Keratinocyte (primary cell): Measurements from ENCODE around the gene CCNY. TPM values are rescaled to one million over a fixed set of nuclear protein-coding genes. Genes with fewer than 3 reads are reported as not detected.

Experiments
- DNase-seq: peaks from one replicate; pipeline ENCODE4 v3.0.0-alpha.2; 2011; ENCODE audit warnings: low read depth, missing footprints, low spot score
- FAIRE-seq: peaks from 2 replicates; lab custom pipeline; 2011; peaks lifted over from hg19 to GRCh38; lab: Jason Lieb, UNC
- H2AFZ ChIP-seq: 2 replicates; pipeline ENCODE4 v1.6.0; 2012; ENCODE audit warnings: low read length, control low read depth, inconsistent platforms; ENCODE audit not compliant: control insufficient read depth
- H3K27ac ChIP-seq: 2 replicates; pipeline ENCODE4 v1.5.1; 2011; ENCODE audit warnings: low read length; ENCODE audit not compliant: control insufficient read depth, insufficient read depth
- H3K27me3 ChIP-seq: 3 replicates; pipeline ENCODE4 v1.6.0; 2011; ENCODE audit warnings: low read length; ENCODE audit not compliant: control insufficient read depth, insufficient read depth; ENCODE audit errors: extremely low read depth
- H3K36me3 ChIP-seq, 2 experiments: 2 replicates in 1 of 2; 3 replicates in 1 of 2; pipeline ENCODE4 v1.5.1; 2011; ENCODE audit warnings: low read length in 2 of 2, mild to moderate bottlenecking in 1 of 2; ENCODE audit not compliant: control insufficient read depth in 2 of 2, insufficient read depth in 2 of 2; ENCODE audit errors: extremely low read depth in 1 of 2
- H3K4me1 ChIP-seq: 3 replicates; pipeline ENCODE4 v1.5.1; 2011; ENCODE audit warnings: low read length; ENCODE audit not compliant: control insufficient read depth, insufficient read depth; ENCODE audit errors: extremely low read depth
- H3K4me2 ChIP-seq: 3 replicates; pipeline ENCODE4 v1.6.0; 2011; ENCODE audit warnings: low read depth, low read length; ENCODE audit not compliant: control insufficient read depth, insufficient read depth; ENCODE audit errors: extremely low read depth
- H3K4me3 ChIP-seq, 3 experiments: fragments of 200-600 bp in 1 of 3; sonication (generic) in 1 of 3; 2 replicates in 2 of 3; 3 replicates in 1 of 3; pipeline ENCODE4 v1.5.1; 2011 to 2016; ENCODE audit warnings: low read length in 3 of 3, mild to moderate bottlenecking in 3 of 3, control low read depth in 2 of 3, inconsistent platforms in 1 of 3, low read depth in 1 of 3, mixed read lengths in 1 of 3, mixed run types in 1 of 3, moderate library complexity in 1 of 3; ENCODE audit not compliant: control insufficient read depth in 2 of 3, insufficient read depth in 2 of 3; ENCODE audit errors: extremely low read depth in 1 of 3
- H3K79me2 ChIP-seq: 2 replicates; pipeline ENCODE4 v1.6.0; 2012; ENCODE audit warnings: low read length; ENCODE audit not compliant: control insufficient read depth, insufficient read depth
- H3K9ac ChIP-seq: 3 replicates; pipeline ENCODE4 v1.6.0; 2011; ENCODE audit warnings: low read length; ENCODE audit not compliant: control insufficient read depth, insufficient read depth; ENCODE audit errors: extremely low read depth
- H3K9me1 ChIP-seq: 3 replicates; pipeline ENCODE4 v1.6.0; 2011; ENCODE audit warnings: low read length; ENCODE audit not compliant: control insufficient read depth, insufficient read depth; ENCODE audit errors: extremely low read depth
- H3K9me3 ChIP-seq: 2 replicates; pipeline ENCODE4 v1.5.1; 2012; ENCODE audit warnings: low read depth, low read length; ENCODE audit not compliant: control insufficient read depth
- H4K20me1 ChIP-seq: 3 replicates; pipeline ENCODE4 v1.6.0; 2011; ENCODE audit warnings: low read length; ENCODE audit not compliant: control insufficient read depth, insufficient read depth; ENCODE audit errors: extremely low read depth
- CTCF ChIP-seq, 3 experiments: IDR thresholded peaks in 1 of 3; conservative IDR thresholded peaks in 1 of 3; optimal IDR thresholded peaks in 1 of 3; 2 replicates in 2 of 3; 3 replicates in 1 of 3; pipeline versions ENCODE3 to v1.5.1; 2011; ENCODE audit warnings: low read length in 3 of 3, mild to moderate bottlenecking in 3 of 3, moderate library complexity in 2 of 3, control low read depth in 1 of 3, inconsistent platforms in 1 of 3; ENCODE audit not compliant: insufficient read depth in 2 of 3; ENCODE audit errors: extremely low read depth in 1 of 3
- EZH2 ChIP-seq: IDR thresholded peaks from one replicate; pipeline ENCODE4 v1.6.1; 2012; ENCODE audit warnings: inconsistent platforms, mild to moderate bottlenecking, low read length, moderate library complexity
- dilution Hi-C: fragments of 300-500 bp; cut with MboI; formaldehyde crosslinking; loops from one replicate; pipeline ENCODE4 v1.7.0; 2020; ENCODE audit warnings: low sequenced_read_pairs; ENCODE audit not compliant: extremely low pct_ligation_motif_present
- polyA plus RNA-seq, 5 experiments: library from polyadenylated mRNA; depleted of rRNA in 3 of 5; stranded (reverse) in 3 of 5; stranded (forward) in 1 of 5; unstranded in 1 of 5; fragments of >200 nt; gene quantifications; 1 replicate in 1 of 5; 2 replicates in 3 of 5; 3 replicates in 1 of 5; pipeline versions ENCODE4 v1.2.1 to v1.2.3, GENCODE V29; 2011 to 2012; ENCODE audit warnings: missing spikeins in 2 of 5, low read depth in 1 of 5, low replicate concordance in 1 of 5

The CCNY gene
- polyA plus RNA-seq, 1 donor (not counting 4 experiments of a cell fraction or from before 2014, with no cell fraction given) = 58.9 TPM

GRCh38 chr10:35511647-35512046 lies 175.3 kb downstream of the CCNY start:
- Histone ChIP-seq H3K4me1 (no peaks in the 10 kb centered on the region), H3K9ac (no peak overlapping the region), H3K79me2 (peaks cover 1% of the 10 kb centered on the region), H2AFZ (no peak overlapping the region), H3K4me2 (no peak overlapping the region), H3K36me3 (peaks cover 2 to 5% of the 10 kb centered on the region in 2 experiments), H3K9me3 (no peaks in the 10 kb centered on the region), H3K27me3 (no peaks in the 10 kb centered on the region), H3K9me1 (no peaks in the 10 kb centered on the region), H3K27ac (no peak overlapping the region), H3K4me3 (no peak overlapping the region), H4K20me1 (peaks cover 2% of the 10 kb centered on the region)
- FAIRE-seq (no peak), DNase-seq (no peak)
- TF ChIP-seq EZH2 (no peak), CTCF (optimal IDR thresholded peaks at IDR 0.05 in 1 of 3, IDR thresholded peaks at IDR 0.05 in 1 of 3, conservative IDR thresholded peaks at IDR 0.05 in 1 of 3; ENCODE audit: extremely low read depth in 1 of 3, insufficient read depth in 2 of 3, low read length in 3 of 3) (no peak)
- dilution Hi-C loops = no loop called here

- dilution Hi-C loops = no loop called here
- no peaks in the 10 kb centered on the region for H3K79me2 ChIP-seq
- FAIRE-seq = no peak
Observed at GRCh38 chr10:35516102-35516670, 179.9 kb downstream of the CCNY start.

More at GRCh38 chr10:35516102-35516670, 179.9 kb downstream of the CCNY start:
- Histone ChIP-seq H3K27ac (no peak overlapping the region), H4K20me1 (peaks cover 2% of the 10 kb centered on the region), H3K9me1 (no peaks in the 10 kb centered on the region), H3K27me3 (no peaks in the 10 kb centered on the region), H3K4me3 (no peak overlapping the region), H3K4me2 (no peak overlapping the region), H3K9ac (no peak overlapping the region), H3K9me3 (no peaks in the 10 kb centered on the region), H2AFZ (no peak overlapping the region), H3K36me3 (peaks cover 0 to under 1% of the 10 kb centered on the region in 2 experiments), H3K4me1 (no peaks in the 10 kb centered on the region)
- no peak for DNase-seq
- no peak for TF ChIP-seq CTCF (optimal IDR thresholded peaks at IDR 0.05 in 1 of 3, IDR thresholded peaks at IDR 0.05 in 1 of 3, conservative IDR thresholded peaks at IDR 0.05 in 1 of 3; ENCODE audit: extremely low read depth in 1 of 3, insufficient read depth in 2 of 3, low read length in 3 of 3)
- no peak for TF ChIP-seq EZH2
